H1 (cell line): ENCODE measurements around the gene CAMTA1. TPM values are rescaled to one million over a fixed set of nuclear protein-coding genes. Genes with fewer than 3 reads are reported as not detected.

ENCODE experiments used
- GTF2F1 ChIP-seq: IDR thresholded peaks from 2 replicates; pipeline ENCODE4 v1.6.1; 2012; ENCODE audit warnings: low read depth, low read length, improper control_type of control experiment, borderline replicate concordance
- MAX ChIP-seq: IDR thresholded peaks from 2 replicates; pipeline ENCODE4 v1.6.1; 2012; ENCODE audit warnings: inconsistent platforms
- SP1 ChIP-seq: IDR thresholded peaks from 2 replicates; pipeline ENCODE4 v1.6.1; 2011; ENCODE audit warnings: low read depth, low read length
- polyA plus RNA-seq, 7 experiments: library from polyadenylated mRNA; depleted of rRNA in 3 of 7; stranded (reverse) in 5 of 7; unstranded in 2 of 7; fragments of >200 nt in 5 of 7; fragments of 200-250 nt in 2 of 7; gene quantifications; 1 replicate in 5 of 7; 2 replicates in 1 of 7; 4 replicates in 1 of 7; pipeline versions ENCODE4 v1.2.1 to v1.2.3, GENCODE V29; 2011 to 2013; ENCODE audit warnings: missing spikeins in 2 of 7, mixed read lengths in 2 of 7
- total RNA-seq: library from RNA; stranded (reverse); fragmentation: NEBNext Ultra II Directional; extraction: Animal tissue kit (Norgen Biotek cat#: 25700); gene quantifications from 2 replicates; pipeline ENCODE4 v1.2.1, GENCODE V29; 2021
- TF ChIP-seq, protein P1 (sequence below), 3 experiments: IDR thresholded peaks; 1 replicate in 2 of 3; 2 replicates in 1 of 3; pipeline versions ENCODE4 v1.5.1 to v1.6.1; 2011; ENCODE audit warnings: low read length in 3 of 3, mild to moderate bottlenecking in 3 of 3, inconsistent platforms in 2 of 3, low read depth in 1 of 3, moderate library complexity in 1 of 3; ENCODE audit not compliant: insufficient read depth in 1 of 3; ENCODE audit errors: control extremely low read depth in 1 of 3

Gene CAMTA1
- total and polyA plus RNA-seq, 2 of the 8 experiments (the other 6 are each of a cell fraction or from before 2014, with no cell fraction given), result 65.0 to 119 TPM

DNA sequence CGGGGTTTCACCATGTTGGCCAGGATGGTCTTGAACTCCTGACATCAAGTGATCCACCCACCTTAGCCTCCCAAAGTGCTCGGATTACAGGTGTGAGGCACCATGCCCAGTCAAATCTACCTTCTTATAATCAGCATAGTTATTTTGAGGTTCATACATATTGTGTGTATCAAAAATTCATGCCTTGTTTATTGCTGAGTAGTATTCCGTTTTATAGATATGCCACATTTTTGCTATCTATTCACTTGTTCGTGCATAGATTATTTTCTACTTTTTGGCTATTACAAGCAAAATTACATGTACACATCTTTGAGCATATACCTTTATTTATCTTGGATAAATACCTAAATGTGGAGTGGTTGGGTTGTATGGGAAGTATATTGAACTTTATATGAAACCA is 344.9 kb downstream of the CAMTA1 start (continued):
- TF ChIP-seq, protein P1, sequence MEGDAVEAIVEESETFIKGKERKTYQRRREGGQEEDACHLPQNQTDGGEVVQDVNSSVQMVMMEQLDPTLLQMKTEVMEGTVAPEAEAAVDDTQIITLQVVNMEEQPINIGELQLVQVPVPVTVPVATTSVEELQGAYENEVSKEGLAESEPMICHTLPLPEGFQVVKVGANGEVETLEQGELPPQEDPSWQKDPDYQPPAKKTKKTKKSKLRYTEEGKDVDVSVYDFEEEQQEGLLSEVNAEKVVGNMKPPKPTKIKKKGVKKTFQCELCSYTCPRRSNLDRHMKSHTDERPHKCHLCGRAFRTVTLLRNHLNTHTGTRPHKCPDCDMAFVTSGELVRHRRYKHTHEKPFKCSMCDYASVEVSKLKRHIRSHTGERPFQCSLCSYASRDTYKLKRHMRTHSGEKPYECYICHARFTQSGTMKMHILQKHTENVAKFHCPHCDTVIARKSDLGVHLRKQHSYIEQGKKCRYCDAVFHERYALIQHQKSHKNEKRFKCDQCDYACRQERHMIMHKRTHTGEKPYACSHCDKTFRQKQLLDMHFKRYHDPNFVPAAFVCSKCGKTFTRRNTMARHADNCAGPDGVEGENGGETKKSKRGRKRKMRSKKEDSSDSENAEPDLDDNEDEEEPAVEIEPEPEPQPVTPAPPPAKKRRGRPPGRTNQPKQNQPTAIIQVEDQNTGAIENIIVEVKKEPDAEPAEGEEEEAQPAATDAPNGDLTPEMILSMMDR (IDR thresholded peaks at IDR 0.05; ENCODE audit: control extremely low read depth in 1 of 3, insufficient read depth in 1 of 3, low read depth in 1 of 3, low read length in 3 of 3), result no peak
- TF ChIP-seq MAX (no peak), SP1 (no peak), GTF2F1 (no peak)
- TF ChIP-seq, all 59 proteins: peak for 0
